Effector memory CD4-positive, alpha-beta T cell (primary cell): ENCODE data around the gene BBS10.

Experiments used
- DNase-seq, 3 donors: peaks; one replicate each; pipeline ENCODE4 v3.0.0-alpha.2; 2020
- H3K27ac ChIP-seq: 2 replicates; pipeline ENCODE4 v1.7.0; 2013; ENCODE audit warnings: mild to moderate bottlenecking, low read length, moderate library complexity; ENCODE audit not compliant: insufficient read depth, poor library complexity, severe bottlenecking
- H3K27me3 ChIP-seq: replicated peaks from 2 replicates; pipeline ENCODE4 v1.7.0; 2013; ENCODE audit warnings: mild to moderate bottlenecking, low read length; ENCODE audit not compliant: insufficient read depth, control insufficient read depth, poor library complexity, severe bottlenecking
- H3K36me3 ChIP-seq: 2 replicates; pipeline ENCODE4 v1.7.0; 2013; ENCODE audit warnings: mild to moderate bottlenecking, low read length, moderate library complexity; ENCODE audit not compliant: control insufficient read depth, insufficient read depth
- H3K4me1 ChIP-seq: 2 replicates; pipeline ENCODE4 v1.7.0; 2013; ENCODE audit warnings: low read length, mild to moderate bottlenecking; ENCODE audit not compliant: control insufficient read depth, insufficient read depth, poor library complexity, severe bottlenecking
- H3K4me3 ChIP-seq: 2 replicates; pipeline ENCODE4 v1.7.0; 2013; ENCODE audit warnings: low read length, low read depth, mild to moderate bottlenecking; ENCODE audit not compliant: insufficient read depth, poor library complexity, severe bottlenecking
- H3K9me3 ChIP-seq: 2 replicates; pipeline ENCODE4 v1.7.0; 2013; ENCODE audit warnings: mild to moderate bottlenecking, low read length, moderate library complexity; ENCODE audit not compliant: control insufficient read depth

BBS10 gene

GRCh38 chr12:76311796-76312195 is 36.4 kb downstream of the BBS10 start:
- H3K9me3 ChIP-seq = no peaks in the 10 kb centered on the region
- no peak for DNase-seq
- H3K27me3 ChIP-seq = no peaks in the 10 kb centered on the region
- H3K4me1 ChIP-seq = no peaks in the 10 kb centered on the region
- H3K36me3 ChIP-seq = no peaks in the 10 kb centered on the region
- no peak overlapping the region for H3K4me3 ChIP-seq
- no peak overlapping the region for H3K27ac ChIP-seq

GRCh38 chr12:76310110-76310509 is 38.1 kb downstream of the BBS10 start:
- DNase-seq = no peak
- no peaks in the 10 kb centered on the region for H3K27me3 ChIP-seq
- H3K4me1 ChIP-seq = no peaks in the 10 kb centered on the region
- no peak overlapping the region for H3K4me3 ChIP-seq
- no peaks in the 10 kb centered on the region for H3K36me3 ChIP-seq
- no peaks in the 10 kb centered on the region for H3K9me3 ChIP-seq
- no peak overlapping the region for H3K27ac ChIP-seq

- no peaks in the 10 kb centered on the region for H3K36me3 ChIP-seq
- H3K27ac ChIP-seq = no peak overlapping the region
- H3K27me3 ChIP-seq = no peaks in the 10 kb centered on the region
- no peak for DNase-seq
- H3K4me1 ChIP-seq = no peaks in the 10 kb centered on the region
- H3K4me3 ChIP-seq = no peak overlapping the region
- H3K9me3 ChIP-seq = no peaks in the 10 kb centered on the region
Measured at GRCh38 chr12:76308866-76309265, 39.3 kb downstream of the BBS10 start.

- no peaks in the 10 kb centered on the region for H3K27me3 ChIP-seq
- H3K4me1 ChIP-seq = no peaks in the 10 kb centered on the region
- no peaks in the 10 kb centered on the region for H3K9me3 ChIP-seq
- no peak for DNase-seq
- no peak overlapping the region for H3K27ac ChIP-seq
- H3K36me3 ChIP-seq = no peaks in the 10 kb centered on the region
- no peak overlapping the region for H3K4me3 ChIP-seq
Measured at GRCh38 chr12:76307083-76307482, 41.1 kb downstream of the BBS10 start.

GRCh38 chr12:76303989-76304460 is 44.2 kb downstream of the BBS10 start:
- no peaks in the 10 kb centered on the region for H3K36me3 ChIP-seq
- H3K4me3 ChIP-seq = no peak overlapping the region
- no peak for DNase-seq
- H3K27me3 ChIP-seq = no peaks in the 10 kb centered on the region
- H3K27ac ChIP-seq = no peak overlapping the region
- no peaks in the 10 kb centered on the region for H3K4me1 ChIP-seq
- no peaks in the 10 kb centered on the region for H3K9me3 ChIP-seq

GRCh38 chr12:76303365-76303764 is 44.9 kb downstream of the BBS10 start:
- Histone ChIP-seq H3K9me3 (no peaks in the 10 kb centered on the region), H3K4me3 (no peak overlapping the region), H3K27me3 (no peaks in the 10 kb centered on the region), H3K4me1 (no peaks in the 10 kb centered on the region), H3K27ac (no peak overlapping the region), H3K36me3 (no peaks in the 10 kb centered on the region)
- no peak for DNase-seq

- DNase-seq = no peak
- Histone ChIP-seq H3K27me3 (no peaks in the 10 kb centered on the region), H3K27ac (no peak overlapping the region), H3K4me3 (no peak overlapping the region), H3K36me3 (no peaks in the 10 kb centered on the region), H3K9me3 (no peaks in the 10 kb centered on the region), H3K4me1 (no peaks in the 10 kb centered on the region)
Measured at GRCh38 chr12:76300297-76300665, 47.9 kb downstream of the BBS10 start.

GRCh38 chr12:76299536-76300296 is 48.5 kb downstream of the BBS10 start:
- H3K4me3 ChIP-seq = no peak overlapping the region
- no peak overlapping the region for H3K27ac ChIP-seq
- no peaks in the 10 kb centered on the region for H3K9me3 ChIP-seq
- DNase-seq = no peak
- no peaks in the 10 kb centered on the region for H3K36me3 ChIP-seq
- no peaks in the 10 kb centered on the region for H3K4me1 ChIP-seq
- H3K27me3 ChIP-seq = no peaks in the 10 kb centered on the region
